Osteocyte (in vitro differentiated cells): ENCODE data around the gene PPP1R37. TPM values are rescaled to one million over a fixed set of nuclear protein-coding genes. Genes with fewer than 3 reads are reported as not detected.

ENCODE experiments used
- DNase-seq: peaks from one replicate; pipeline ENCODE4 v3.0.0; 2021; ENCODE audit warnings: mixed read lengths; ENCODE audit not compliant: unreplicated experiment; ENCODE audit errors: extremely low spot score
- H3K27ac Mint-ChIP-seq: one replicate; pipeline ENCODE4 v1.8.0; 2021; ENCODE audit warnings: mild to moderate bottlenecking, mixed read lengths; ENCODE audit not compliant: unreplicated experiment
- H3K27me3 Mint-ChIP-seq: one replicate; pipeline ENCODE4 v1.8.0; 2021; ENCODE audit warnings: mixed read lengths; ENCODE audit not compliant: unreplicated experiment
- H3K36me3 Mint-ChIP-seq: one replicate; pipeline ENCODE4 v1.8.0; 2021; ENCODE audit warnings: mixed read lengths; ENCODE audit not compliant: unreplicated experiment
- H3K4me1 Mint-ChIP-seq: one replicate; pipeline ENCODE4 v1.8.0; 2021; ENCODE audit warnings: mixed read lengths; ENCODE audit not compliant: unreplicated experiment
- H3K4me3 Mint-ChIP-seq: one replicate; pipeline ENCODE4 v1.8.0; 2021; ENCODE audit warnings: mild to moderate bottlenecking, moderate library complexity, mixed read lengths; ENCODE audit not compliant: unreplicated experiment
- H3K9me3 Mint-ChIP-seq: one replicate; pipeline ENCODE4 v1.8.0; 2021; ENCODE audit warnings: mixed read lengths; ENCODE audit not compliant: unreplicated experiment
- total RNA-seq: library from RNA; stranded (reverse); gene quantifications from 2 replicates; pipeline ENCODE4 v1.2.1, GENCODE V29; 2021
- TF ChIP-seq, protein P1 (sequence below): fragments of 200-600 bp; sonication (generic); IDR thresholded peaks from 2 replicates; pipeline ENCODE4 v1.5.0; 2021; ENCODE audit warnings: antibody characterized with exemption, mild to moderate bottlenecking, moderate library complexity

Gene PPP1R37
- total RNA-seq, 1 donor from 2014 or later, result 34.8 TPM

DNA sequence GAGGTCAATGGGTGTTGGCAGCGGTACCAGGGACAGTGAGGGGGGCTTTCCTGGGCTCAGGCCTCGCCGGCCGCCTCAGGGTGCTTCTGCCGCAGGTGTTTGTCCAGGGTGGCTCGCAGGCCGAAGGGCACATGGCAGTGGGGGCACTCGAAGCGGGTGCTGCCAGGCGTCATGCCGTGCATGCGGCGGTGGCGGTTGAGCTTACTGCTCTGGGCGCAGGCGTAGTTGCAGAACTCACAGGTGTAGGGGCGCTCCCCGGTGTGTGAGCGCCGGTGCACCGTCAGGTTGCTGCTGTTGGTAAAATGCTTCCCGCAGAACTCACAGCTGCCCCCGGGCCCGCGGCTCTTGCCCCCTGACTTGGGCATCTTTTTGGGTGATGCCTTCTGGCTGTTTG is 21.4 kb upstream of the PPP1R37 start:
- H3K27ac Mint-ChIP-seq, result no peak overlapping the region
- H3K36me3 Mint-ChIP-seq, result peaks cover 14% of the 10 kb centered on the region
- H3K9me3 Mint-ChIP-seq, result no peaks in the 10 kb centered on the region
- H3K27me3 Mint-ChIP-seq, result no peaks in the 10 kb centered on the region
- TF ChIP-seq, protein P1, sequence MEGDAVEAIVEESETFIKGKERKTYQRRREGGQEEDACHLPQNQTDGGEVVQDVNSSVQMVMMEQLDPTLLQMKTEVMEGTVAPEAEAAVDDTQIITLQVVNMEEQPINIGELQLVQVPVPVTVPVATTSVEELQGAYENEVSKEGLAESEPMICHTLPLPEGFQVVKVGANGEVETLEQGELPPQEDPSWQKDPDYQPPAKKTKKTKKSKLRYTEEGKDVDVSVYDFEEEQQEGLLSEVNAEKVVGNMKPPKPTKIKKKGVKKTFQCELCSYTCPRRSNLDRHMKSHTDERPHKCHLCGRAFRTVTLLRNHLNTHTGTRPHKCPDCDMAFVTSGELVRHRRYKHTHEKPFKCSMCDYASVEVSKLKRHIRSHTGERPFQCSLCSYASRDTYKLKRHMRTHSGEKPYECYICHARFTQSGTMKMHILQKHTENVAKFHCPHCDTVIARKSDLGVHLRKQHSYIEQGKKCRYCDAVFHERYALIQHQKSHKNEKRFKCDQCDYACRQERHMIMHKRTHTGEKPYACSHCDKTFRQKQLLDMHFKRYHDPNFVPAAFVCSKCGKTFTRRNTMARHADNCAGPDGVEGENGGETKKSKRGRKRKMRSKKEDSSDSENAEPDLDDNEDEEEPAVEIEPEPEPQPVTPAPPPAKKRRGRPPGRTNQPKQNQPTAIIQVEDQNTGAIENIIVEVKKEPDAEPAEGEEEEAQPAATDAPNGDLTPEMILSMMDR, result no peak
- H3K4me1 Mint-ChIP-seq, result peaks cover 4% of the 10 kb centered on the region
- DNase-seq, result no peak
- H3K4me3 Mint-ChIP-seq, result no peak overlapping the region

DNA sequence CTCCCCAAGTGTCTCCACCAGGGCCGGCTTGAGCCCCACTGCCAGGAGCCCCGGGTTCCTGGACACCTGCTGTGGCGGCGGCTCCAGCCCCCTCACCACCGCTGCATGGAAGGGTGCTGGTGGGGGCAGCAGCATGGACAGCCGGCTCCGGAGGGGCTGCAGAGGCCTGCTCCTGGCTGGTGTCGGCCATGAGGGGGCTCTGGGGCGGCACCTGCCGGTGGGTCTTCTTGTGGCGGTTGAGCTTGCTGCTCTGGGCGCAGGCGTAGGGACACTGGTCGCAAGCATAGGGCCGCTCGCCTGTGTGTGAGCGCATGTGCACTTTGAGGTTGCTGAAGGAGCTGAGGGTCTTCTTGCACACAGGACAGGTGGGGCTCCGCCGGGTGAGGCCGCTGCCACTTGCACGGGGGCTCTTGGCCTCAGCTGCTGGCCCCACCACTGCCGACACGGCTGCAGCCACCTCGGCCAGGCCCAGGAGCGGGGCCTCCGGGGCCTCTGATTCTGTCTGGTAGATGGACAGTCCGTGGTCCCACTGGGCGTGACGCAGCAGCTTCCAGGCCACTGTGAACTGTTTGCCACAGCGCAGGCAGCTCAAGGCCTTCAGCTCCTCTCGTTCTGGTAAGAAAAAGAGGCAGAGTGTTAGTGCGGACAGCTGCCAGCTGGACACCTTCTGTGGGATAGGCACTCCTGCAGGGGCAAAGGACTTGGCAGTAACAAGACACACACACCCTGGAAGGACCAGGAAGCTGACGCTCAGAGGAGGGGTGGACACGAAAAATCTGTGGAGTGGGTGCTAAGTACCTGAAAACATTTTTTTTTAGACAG is 20.8 kb upstream of the PPP1R37 start:
- Mint-ChIP-seq H3K9me3 (no peaks in the 10 kb centered on the region), H3K27ac (no peak overlapping the region), H3K4me3 (no peak overlapping the region), H3K4me1 (peaks cover 10% of the 10 kb centered on the region), H3K36me3 (peaks cover 12% of the 10 kb centered on the region), H3K27me3 (no peaks in the 10 kb centered on the region)
- DNase-seq, result no peak
- TF ChIP-seq, protein P1, result no peak

DNA sequence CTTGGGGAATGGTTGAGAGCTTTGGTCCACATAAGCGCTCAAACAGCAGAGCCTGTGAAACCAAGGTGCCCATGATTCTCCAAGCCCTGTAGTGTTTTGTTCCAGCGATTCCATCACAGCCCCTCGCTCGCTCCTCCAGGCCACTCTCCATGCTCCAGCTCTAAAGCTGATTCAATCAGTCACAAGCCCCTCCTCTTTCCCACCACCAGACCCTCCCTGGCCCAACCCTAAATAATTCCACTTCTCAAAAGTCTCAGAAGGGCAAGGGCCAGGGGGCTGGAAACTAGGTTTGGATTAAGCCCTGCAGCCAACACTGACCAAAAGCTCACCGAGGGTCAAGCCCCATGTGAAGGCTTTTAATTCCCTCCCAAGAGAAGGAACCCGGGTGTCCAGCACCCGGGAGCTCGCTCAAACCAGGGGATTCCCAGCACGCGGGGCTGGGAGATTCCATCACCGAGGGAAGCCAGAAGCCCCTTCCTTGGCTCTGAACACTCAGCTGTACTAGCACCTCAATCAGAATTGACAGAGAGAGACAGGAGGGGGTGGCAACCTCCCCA is 18.2 kb upstream of the PPP1R37 start:
- TF ChIP-seq, protein P1, result no peak
- no peaks in the 10 kb centered on the region for H3K27me3 Mint-ChIP-seq
- no peaks in the 10 kb centered on the region for H3K9me3 Mint-ChIP-seq
- H3K36me3 Mint-ChIP-seq, result peaks cover under 1% of the 10 kb centered on the region
- DNase-seq, result no peak
- peaks cover 17% of the 10 kb centered on the region for H3K4me1 Mint-ChIP-seq
- H3K4me3 Mint-ChIP-seq, result no peak overlapping the region
- H3K27ac Mint-ChIP-seq, result peak overlapping the region; percentile 28

DNA sequence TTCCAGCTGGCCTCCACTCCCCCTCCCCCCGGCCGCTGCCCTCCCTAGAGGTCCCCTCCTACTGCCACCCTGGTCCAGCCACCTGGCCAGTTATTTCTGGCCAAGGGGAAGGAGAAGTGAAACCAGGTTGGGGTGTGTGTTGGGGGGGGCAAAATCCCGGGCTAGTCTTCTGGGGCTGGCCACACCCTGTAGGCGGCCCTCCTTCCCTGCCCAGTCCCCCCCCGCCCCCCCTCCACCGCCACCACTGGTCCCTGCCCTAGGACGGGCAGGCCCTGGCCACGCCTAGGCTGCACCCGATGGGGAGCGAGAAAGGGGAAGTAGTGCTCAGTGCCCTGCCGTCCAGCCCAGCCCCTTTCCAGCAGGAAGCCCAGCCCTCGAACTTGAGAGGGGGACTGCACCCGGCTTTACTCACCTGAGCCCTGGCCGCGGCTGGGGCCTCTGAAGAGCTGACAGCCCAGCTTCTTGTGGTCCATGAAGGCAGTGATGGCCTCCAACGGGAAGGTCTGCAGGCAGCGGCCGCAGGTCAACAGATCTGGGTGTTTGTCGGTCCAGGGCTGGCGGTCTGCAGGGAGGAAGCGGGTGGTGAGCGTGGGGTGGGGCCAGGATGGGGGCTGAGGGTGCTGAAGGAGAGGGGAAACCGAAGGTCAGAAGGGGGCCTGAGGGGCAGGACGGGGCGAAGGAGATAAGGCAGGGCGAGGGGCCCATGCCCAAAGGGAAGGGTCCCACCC is 17.5 kb upstream of the PPP1R37 start:
- Mint-ChIP-seq H3K9me3 (no peaks in the 10 kb centered on the region), H3K36me3 (no peaks in the 10 kb centered on the region), H3K27ac (no peak overlapping the region), H3K4me1 (peaks cover 24% of the 10 kb centered on the region), H3K27me3 (no peaks in the 10 kb centered on the region), H3K4me3 (peak overlapping the region; percentile 66)
- no peak for DNase-seq
- TF ChIP-seq, protein P1, result no peak
